MCF 10A (cell line): Measurements from ENCODE around the gene GDPD5. TPM values are rescaled to one million over a fixed set of nuclear protein-coding genes. Genes with fewer than 3 reads are reported as not detected.

ENCODE experiments used
- BruUV-seq: library from RNA; stranded (reverse); fragments of 400-500 nt; replicated peaks from 2 replicates; lab custom pipeline; 2021; lab: Mats Ljungman, UMichigan
- CTCF ChIA-PET: fragments of 300-600 bp; sonication (Branson Sonifier 250); formaldehyde crosslinking; extraction: SDS; loops from one replicate; lab custom pipeline; 2021; ENCODE audit warnings: antibody characterized with exemption, inconsistent platforms; lab: Yijun Ruan, JAX
- POLR2A ChIA-PET: fragments of 300-600, 350-650 bp; sonication (Branson Sonifier 250); formaldehyde crosslinking; extraction: SDS; loops from one replicate; lab custom pipeline; 2020; ENCODE audit warnings: antibody characterized with exemption, inconsistent platforms; lab: Yijun Ruan, JAX
- DNase-seq: peaks from one replicate; pipeline ENCODE4 v3.0.0-alpha.2; 2018; ENCODE audit not compliant: unreplicated experiment
- H3K27ac Mint-ChIP-seq: one replicate; pipeline ENCODE4 v1.8.0; 2022; ENCODE audit warnings: mild to moderate bottlenecking, low read depth, mixed read lengths; ENCODE audit not compliant: unreplicated experiment
- H3K27me3 Mint-ChIP-seq: one replicate; pipeline ENCODE4 v1.8.0; 2022; ENCODE audit warnings: mixed read lengths; ENCODE audit not compliant: insufficient read depth, unreplicated experiment
- H3K36me3 Mint-ChIP-seq: one replicate; pipeline ENCODE4 v1.8.0; 2022; ENCODE audit warnings: mild to moderate bottlenecking, moderate library complexity, mixed read lengths; ENCODE audit not compliant: insufficient read depth, unreplicated experiment
- H3K4me1 Mint-ChIP-seq: one replicate; pipeline ENCODE4 v1.8.0; 2022; ENCODE audit warnings: mixed read lengths; ENCODE audit not compliant: insufficient read depth, unreplicated experiment
- H3K4me3 Mint-ChIP-seq: one replicate; pipeline ENCODE4 v1.8.0; 2022; ENCODE audit warnings: mild to moderate bottlenecking, moderate library complexity, mixed read lengths; ENCODE audit not compliant: unreplicated experiment
- H3K9me3 Mint-ChIP-seq: one replicate; pipeline ENCODE4 v1.8.0; 2022; ENCODE audit warnings: mixed read lengths; ENCODE audit not compliant: unreplicated experiment
- CTCF ChIP-seq: fragments of 200-600 bp; IDR thresholded peaks from one replicate; pipeline ENCODE4 v1.8.0; 2022; ENCODE audit warnings: antibody characterized with exemption, mild to moderate bottlenecking; ENCODE audit not compliant: unreplicated experiment
- intact Hi-C: fragments of 100-400 bp; cut with micrococcal nuclease; formaldehyde crosslinking; loops from 2 replicates; pipeline ENCODE4 v1.14.1; 2022
- total RNA-seq: library from RNA; stranded (reverse); gene quantifications from 2 replicates; pipeline ENCODE4 v1.2.3, GENCODE V29; 2022

Gene GDPD5
- total RNA-seq, 1 experiment from 2014 or later: 5.6 TPM

DNA sequence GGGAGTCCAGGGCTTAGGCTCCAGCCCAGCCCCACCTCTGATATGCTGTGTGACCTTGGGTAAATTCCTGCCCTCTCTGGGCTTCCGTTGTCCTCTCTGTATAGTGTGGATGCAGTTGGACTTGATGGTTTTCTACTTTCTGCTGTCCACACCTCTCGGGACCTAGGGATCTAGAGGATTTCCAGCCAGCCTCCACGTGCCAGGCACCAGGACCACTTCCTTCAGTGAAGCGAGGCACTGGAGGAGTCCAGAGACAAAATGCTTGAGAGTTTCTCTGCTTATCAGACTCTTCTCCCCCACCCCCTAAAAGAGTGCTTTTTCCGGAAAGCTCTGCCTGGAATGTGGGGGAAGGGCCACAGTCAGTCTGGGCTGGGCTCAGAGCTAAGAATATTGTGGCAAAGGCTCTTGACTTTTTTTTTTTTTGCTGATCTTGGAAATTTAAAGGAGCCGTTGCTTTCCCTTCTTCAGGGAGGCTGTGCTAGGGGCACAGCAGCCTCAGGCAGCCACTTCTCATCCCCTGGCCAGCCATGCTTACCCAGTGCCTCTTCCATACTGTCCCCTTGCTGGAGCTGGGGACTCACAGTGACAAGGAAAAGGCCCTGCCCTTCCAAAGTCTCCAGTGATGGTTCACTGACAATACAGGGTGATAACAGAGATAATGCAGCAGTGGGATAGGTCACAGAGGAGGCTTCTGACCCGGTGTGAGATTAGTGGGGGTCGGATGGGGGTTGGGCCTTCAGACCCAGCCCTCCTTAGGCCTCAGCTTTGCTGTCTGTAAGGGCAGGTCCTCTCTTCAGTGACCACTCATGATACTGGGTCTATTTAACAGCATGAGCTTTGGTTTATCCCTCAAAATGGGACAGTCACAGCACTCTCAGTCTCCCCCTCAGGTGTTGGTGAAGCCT, 33.5 kb upstream of the GDPD5 start:
- DNase-seq: no peak
- Mint-ChIP-seq H3K27me3 (no peaks in the 10 kb centered on the region), H3K27ac (peak overlapping the region; percentile 5), H3K4me1 (peaks cover 37% of the 10 kb centered on the region), H3K36me3 (peaks cover 7% of the 10 kb centered on the region), H3K4me3 (no peak overlapping the region), H3K9me3 (no peaks in the 10 kb centered on the region)
- TF ChIP-seq CTCF: no peak
- CTCF ChIA-PET: interaction anchor here (0.6 to 2.3 kb wide), 7 partner anchors 11 to 255 kb away, joined by 3 to 6 read pairs (median 4); no protein-coding TSS in a partner anchor
- POLR2A ChIA-PET: interaction anchor here (0.5 to 2.1 kb wide), 4 partner anchors 25 to 255 kb away, joined by 4 to 7 read pairs (median 4); no protein-coding TSS in a partner anchor
- intact Hi-C loops: no loop called here
- no TSS peak for BruUV-seq

DNA sequence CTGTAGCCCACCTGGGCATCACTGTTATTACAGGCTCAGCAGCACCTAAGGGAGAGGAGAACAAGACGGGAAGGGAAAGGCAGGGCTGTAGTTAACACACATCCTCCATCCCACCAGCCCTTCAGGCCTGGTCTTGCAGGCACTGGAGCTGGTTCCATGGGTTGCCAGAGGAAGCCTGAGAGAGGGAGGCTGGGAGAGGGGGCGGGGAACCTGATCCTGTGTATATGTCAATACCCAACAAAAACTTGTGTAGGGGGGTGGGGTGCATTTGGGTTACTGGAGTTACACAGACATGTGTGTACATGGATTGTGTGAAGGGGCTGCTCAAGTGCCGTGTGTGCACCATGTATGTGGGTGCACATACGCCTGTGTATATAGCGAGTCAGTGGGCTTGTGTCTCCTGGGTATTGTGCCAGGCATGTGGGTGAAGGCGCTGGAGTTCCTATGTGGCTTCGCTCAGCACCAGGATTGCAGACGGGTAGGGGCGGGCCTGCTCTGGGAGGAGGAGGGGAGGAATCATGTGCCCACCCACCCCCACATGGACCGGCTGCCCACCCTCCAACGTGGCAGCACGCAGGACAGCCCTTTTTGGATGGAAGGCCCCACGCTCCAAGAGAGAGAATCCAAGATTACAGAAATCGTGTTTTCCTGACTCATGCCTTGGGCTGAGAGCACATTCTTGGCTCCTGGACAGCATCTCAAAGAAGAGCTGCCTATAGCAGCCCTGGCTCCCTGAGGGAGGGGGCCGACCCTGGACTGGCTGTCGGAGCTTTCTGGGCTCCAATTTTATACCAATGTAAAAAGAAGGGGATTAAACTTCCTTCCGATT, 32.1 kb upstream of the GDPD5 start:
- Mint-ChIP-seq H3K36me3 (peaks cover 7% of the 10 kb centered on the region), H3K4me1 (peaks cover 30% of the 10 kb centered on the region), H3K27ac (peak overlapping the region; percentile 5), H3K4me3 (no peak overlapping the region), H3K9me3 (no peaks in the 10 kb centered on the region), H3K27me3 (no peaks in the 10 kb centered on the region)
- ChIA-PET POLR2A (interaction anchor here (0.5 to 1.7 kb wide), 4 partner anchors 144 to 270 kb away, joined by 3 to 5 read pairs (median 4); no protein-coding TSS in a partner anchor), CTCF (interaction anchor here (1.7 kb wide), 1 partner anchor 9 kb away, joined by 6 read pairs; no protein-coding TSS in a partner anchor)
- intact Hi-C loops: no loop called here
- no peak for TF ChIP-seq CTCF
- DNase-seq: peak; percentile 66
- no TSS peak for BruUV-seq

- no TSS peak for BruUV-seq
- CTCF ChIA-PET: no interaction called here
- Mint-ChIP-seq H3K4me3 (no peak overlapping the region), H3K27me3 (no peaks in the 10 kb centered on the region), H3K9me3 (no peaks in the 10 kb centered on the region), H3K27ac (no peak overlapping the region), H3K36me3 (peaks cover 7% of the 10 kb centered on the region), H3K4me1 (peaks cover 25% of the 10 kb centered on the region)
- no peak for TF ChIP-seq CTCF
- intact Hi-C loops: no loop called here
- POLR2A ChIA-PET: interaction anchor here (0.6 kb wide), 1 partner anchor 317 kb away, joined by 3 read pairs; no protein-coding TSS in a partner anchor
- DNase-seq: no peak
Measured at GRCh38 chr11:75556275-75556674, 30.5 kb upstream of the GDPD5 start.
